Measurements from ENCODE around the gene STRIP2.
A peak's percentile ranks its signal among the peaks of the same experiment; 100 is the strongest.
"Not testable (repeated sequence)": the region's sequence is repeated elsewhere in the genome, so short reads cannot be mapped to it uniquely, and the experiment has no call there.

STRIP2 gene

GRCh38 chr7:129423700-129424410 lies 10.4 kb upstream of the STRIP2 start:
- no peak for DNase-seq (ENCODE audit: low read depth)

GRCh38 chr7:129426482-129426881 lies 7.8 kb upstream of the STRIP2 start:
- no peak for DNase-seq (ENCODE audit: low read depth)

GRCh38 chr7:129427526-129428045 lies 6.6 kb upstream of the STRIP2 start:
- DNase-seq (ENCODE audit: low read depth), result no peak

GRCh38 chr7:129431911-129432643 lies 2.2 kb upstream of the STRIP2 start:
- no peak for DNase-seq (ENCODE audit: low read depth)

DNA sequence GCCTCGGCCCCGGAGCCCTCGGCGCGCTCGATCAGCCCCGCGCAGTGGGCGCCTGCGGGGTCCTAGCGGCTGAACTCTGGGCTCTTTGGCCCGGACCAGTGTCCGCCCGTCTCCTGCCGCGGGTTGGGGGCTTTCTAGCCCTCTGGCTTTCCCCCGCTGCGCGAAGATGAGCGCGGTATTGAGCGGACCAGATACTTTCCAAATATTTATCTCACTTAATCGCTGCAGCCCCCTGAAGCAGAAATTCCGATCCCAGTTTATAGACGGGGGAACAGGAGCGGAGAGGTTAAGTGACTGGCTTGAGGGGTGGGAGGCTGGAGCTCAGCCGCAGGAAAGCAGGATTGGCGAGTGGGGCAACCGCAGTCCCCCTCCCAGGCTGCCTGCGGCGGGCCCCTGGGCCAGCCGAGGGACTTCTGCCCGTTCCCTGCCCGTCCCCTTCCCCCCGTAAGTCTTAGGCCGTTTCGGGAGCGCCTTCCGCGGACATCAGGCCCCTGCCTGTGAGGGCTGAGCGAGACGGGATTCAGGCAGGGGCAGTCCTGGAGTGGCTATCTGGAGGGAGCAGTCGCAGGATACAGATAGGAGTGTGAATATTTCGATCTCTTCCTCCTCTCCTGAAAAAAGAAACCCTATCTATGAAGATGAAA lies 565 bp downstream of the STRIP2 start:
- no peak for DNase-seq (ENCODE audit: low read depth)

- no peak for DNase-seq (ENCODE audit: low read depth)
Observed at GRCh38 chr7:129435414-129435829, 1.2 kb downstream of the STRIP2 start.

GRCh38 chr7:129436335-129436923 lies 2.2 kb downstream of the STRIP2 start:
- no peak for DNase-seq (ENCODE audit: low read depth)

- DNase-seq (ENCODE audit: low read depth), result no peak
Observed at GRCh38 chr7:129437190-129437589, 3.0 kb downstream of the STRIP2 start.

DNA sequence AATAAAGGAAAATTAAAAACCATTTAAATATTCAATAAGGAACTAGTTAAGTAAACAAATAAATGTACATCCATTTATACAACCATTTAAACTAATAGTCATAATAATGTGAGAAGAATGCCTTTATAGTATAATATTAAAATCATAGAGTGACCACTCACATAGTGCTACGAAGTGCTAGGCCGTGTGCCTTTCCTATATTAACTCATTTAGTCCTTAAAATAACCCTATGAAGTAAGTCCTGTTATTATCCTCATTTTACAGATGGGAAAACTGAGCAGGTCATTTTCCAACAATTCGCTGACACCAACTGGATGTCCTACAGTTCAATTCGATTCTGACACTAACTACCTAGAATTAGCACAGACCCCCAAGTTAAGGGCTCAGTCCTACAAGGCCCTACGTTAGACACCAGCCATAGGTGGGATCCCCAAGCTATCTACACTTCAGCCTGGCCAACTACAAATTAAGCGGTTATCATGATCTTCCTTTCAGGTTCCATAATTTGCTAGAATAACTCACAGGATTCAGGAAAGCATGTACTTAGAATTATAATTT lies 4.1 kb downstream of the STRIP2 start:
- DNase-seq (ENCODE audit: low read depth), result no peak

DNA sequence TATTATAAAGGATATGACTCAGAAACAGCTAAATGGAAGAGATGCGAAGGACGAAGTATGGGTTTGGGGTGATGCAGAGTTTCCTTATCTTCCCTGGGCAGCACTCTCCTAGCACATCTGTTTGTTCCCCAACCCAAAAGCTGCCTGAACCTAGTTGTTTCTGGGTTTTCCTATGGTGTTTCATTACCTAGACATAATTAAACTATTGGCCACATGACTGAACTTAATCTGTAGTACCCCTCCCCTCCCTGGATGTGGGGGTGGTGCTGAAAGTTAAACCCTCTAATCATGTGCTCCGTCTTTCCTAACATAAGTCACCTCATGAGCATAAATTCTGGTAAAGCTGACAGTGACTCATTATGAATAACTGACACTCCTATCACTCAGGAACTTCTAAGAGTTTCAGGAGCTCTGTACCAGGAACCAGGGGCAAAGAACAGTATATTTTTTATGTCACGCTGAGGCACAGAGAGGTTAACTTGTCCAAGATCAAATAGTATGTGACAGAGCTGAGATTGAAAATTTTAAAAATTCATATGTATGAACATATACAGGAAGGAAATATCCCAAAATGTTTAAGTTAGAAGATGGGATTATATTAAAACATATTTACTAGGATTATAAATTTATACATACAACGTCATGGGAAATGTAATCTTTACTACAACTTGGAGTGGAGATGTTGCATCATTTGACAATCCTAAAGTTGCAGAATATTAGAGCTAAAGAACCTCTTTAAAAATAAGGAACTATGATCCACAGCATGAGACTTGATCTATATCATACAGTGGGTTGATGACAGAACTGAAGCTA lies 4.8 kb downstream of the STRIP2 start:
- DNase-seq (ENCODE audit: low read depth), result peak; percentile 60

GRCh38 chr7:129439963-129440625 lies 5.9 kb downstream of the STRIP2 start:
- DNase-seq (ENCODE audit: low read depth), result no peak

DNA sequence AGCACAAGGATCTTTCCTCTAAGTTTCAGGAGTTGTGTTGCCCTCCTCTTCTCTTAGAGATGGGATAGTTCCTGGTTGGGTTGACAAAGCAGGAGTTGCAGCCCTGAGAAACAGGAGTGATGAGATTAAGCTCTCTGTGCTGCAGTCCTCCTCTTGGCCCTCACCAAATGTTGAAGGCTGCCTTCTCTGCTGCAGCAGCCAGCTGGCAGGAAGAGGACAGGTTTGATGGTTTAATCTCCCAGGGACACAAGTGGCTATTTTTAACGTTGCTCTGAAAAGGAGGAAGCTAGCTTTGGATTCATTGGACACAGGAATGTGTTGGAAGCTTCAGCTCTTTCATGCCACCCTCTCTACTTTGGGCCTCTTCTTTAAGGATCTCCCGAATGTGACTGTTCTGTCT lies 9.4 kb downstream of the STRIP2 start:
- no peak for DNase-seq (ENCODE audit: low read depth)

DNA sequence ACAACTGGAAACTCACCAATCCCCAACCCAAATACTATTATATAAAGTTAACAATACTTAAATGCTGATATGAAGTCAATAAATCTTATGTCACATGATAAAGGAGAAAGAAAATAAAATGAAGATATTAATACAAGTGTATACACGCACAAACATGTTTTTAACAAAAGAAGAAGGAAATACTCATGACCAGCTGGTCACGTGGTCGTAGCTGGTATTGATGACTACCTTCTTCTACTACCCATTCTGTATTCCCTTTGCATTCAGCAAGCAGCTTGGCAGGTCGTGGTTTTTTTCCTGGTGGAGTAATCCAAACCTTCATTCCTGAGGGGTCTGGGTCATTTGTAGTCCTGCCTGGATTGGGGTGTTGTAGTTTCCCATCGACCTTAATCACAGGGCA lies 10.5 kb downstream of the STRIP2 start:
- DNase-seq (ENCODE audit: low read depth), result not testable (repeated sequence)

- not testable (repeated sequence) for DNase-seq (ENCODE audit: low read depth)
Observed at GRCh38 chr7:129446925-129447324, 12.7 kb downstream of the STRIP2 start.

DNA sequence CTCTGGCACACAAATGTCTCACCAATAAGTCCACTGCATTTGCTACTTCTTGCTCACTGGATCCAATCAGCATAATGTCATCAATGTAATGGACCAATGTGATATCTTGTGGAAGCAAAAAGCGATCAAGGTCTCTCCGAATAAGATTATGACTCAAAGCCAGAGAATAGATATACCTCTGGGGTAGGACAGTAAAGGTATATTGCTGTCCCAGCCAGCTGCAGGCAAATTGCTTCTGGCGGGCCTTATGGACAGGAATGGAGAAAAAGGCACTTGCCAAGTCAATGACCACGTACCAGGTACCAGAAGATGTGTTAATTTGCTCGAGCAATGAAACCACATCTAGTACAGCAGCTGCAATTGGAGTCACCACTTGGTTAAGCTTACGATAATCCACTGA lies 13.2 kb downstream of the STRIP2 start:
- not testable (repeated sequence) for DNase-seq (ENCODE audit: low read depth)

- DNase-seq (ENCODE audit: low read depth), result not testable (repeated sequence)
Observed at GRCh38 chr7:129448608-129449007, 14.4 kb downstream of the STRIP2 start.

GRCh38 chr7:129450295-129450694 lies 16.1 kb downstream of the STRIP2 start:
- DNase-seq (ENCODE audit: low read depth), result no peak

DNA sequence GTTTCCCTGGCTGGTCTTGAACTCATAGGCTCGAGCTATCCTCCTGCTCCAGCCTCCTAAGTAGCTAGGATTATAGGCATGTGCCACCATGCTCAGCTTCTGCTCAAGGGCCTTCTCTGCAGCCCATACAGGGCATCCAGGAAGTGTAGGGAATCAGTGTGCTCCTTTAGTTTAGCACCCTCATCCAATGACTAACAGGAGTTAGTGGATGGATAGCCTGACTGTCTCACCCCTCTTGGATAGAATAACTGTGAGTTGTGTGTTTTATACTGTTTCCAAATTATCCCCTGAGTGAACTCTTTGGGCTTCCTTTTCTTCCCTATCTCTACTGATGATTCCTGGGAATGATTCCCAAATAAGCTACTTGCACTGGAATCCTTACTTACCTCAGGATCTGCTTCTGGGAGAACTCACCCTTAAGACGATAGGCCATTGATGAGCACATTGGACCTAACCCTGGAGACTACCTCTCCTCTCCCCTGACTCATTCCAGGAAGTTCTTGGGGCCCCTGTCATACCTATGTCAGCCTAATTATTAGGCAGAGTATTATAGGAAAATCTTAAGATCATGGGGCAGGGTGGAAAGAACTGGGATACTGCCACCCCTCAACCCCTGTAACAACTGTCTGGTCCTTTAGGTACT lies 18.5 kb downstream of the STRIP2 start:
- no peak for DNase-seq (ENCODE audit: low read depth)

DNA sequence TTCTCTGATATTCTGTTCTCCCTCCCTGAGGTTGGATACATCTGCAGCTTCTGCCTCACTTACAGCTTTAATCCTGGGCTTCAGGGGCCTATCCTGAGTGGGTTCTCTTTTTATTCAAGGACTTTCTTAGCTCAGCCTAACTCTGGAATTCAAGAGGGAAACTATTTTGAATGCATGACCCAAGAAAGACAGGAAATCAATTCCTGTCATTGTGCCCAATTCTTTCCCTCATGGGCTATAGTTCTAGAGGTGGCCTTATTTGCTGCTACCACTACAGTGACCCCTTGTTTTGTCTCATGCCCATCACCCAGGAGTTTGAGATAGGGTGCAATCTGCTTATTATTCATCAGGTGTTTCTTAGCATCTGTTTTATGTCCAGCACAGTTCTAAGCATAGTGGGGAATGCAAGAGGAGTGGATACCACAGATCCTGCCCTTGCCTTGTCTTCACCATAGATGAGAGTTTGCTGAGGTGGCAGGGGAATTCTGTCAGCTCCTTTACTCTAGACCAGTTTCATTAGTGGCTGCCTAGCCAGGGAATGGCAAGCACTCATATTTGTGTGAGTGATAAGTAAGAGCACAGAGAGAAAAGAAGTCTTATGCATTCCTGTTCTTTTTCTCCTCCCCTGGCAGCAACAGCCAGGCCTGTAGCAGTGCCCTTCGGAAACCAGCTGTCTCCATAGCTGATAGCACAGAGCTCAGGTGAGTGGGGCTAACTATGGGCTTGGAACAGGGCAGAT lies 19.4 kb downstream of the STRIP2 start:
- DNase-seq (ENCODE audit: low read depth), result no peak

DNA sequence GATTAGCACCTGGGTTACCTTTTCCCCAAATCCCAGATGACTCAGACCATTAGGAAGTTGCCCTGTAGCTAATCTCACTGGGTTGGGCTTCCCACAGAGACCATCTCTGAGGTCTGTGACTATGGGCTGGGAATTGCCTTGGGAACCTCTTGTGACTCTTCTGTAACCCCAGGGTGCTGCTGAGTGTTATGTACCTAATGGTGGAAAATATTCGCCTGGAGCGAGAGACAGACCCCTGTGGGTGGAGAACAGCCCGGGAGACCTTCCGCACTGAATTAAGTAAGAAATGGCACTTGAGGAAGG lies 20.0 kb downstream of the STRIP2 start:
- no peak for DNase-seq (ENCODE audit: low read depth)

Measured in activated T-cell treated with anti-CD3 and anti-CD28 coated beads for 24 hours (primary cell).